Suprapubic skin (tissue), 3 donors: ENCODE data around the gene UNC13D.

Experiments used
- EP300 ChIP-seq: sonication (generic); formaldehyde crosslinking; IDR thresholded peaks from one replicate; pipeline ENCODE4 v1.6.1; 2017; ENCODE audit warnings: antibody characterized with exemption
- POLR2A ChIP-seq, 2 donors: fragments of 450-650 bp; IDR thresholded peaks; one replicate each; pipeline ENCODE4 v1.6.1; 2017; ENCODE audit warnings: antibody characterized with exemption in 2 of 2, mild to moderate bottlenecking in 2 of 2, moderate library complexity in 2 of 2
- TF ChIP-seq, protein P1 (sequence below), 2 donors: fragments of 200-600 bp in 1 of 2; fragments of 450-650 bp in 1 of 2; sonication (generic) in 1 of 2; IDR thresholded peaks; one replicate each; pipeline ENCODE4 v1.5.1; 2016 to 2019; ENCODE audit warnings: antibody characterized with exemption in 2 of 2, mild to moderate bottlenecking in 1 of 2, moderate library complexity in 1 of 2

DNA sequence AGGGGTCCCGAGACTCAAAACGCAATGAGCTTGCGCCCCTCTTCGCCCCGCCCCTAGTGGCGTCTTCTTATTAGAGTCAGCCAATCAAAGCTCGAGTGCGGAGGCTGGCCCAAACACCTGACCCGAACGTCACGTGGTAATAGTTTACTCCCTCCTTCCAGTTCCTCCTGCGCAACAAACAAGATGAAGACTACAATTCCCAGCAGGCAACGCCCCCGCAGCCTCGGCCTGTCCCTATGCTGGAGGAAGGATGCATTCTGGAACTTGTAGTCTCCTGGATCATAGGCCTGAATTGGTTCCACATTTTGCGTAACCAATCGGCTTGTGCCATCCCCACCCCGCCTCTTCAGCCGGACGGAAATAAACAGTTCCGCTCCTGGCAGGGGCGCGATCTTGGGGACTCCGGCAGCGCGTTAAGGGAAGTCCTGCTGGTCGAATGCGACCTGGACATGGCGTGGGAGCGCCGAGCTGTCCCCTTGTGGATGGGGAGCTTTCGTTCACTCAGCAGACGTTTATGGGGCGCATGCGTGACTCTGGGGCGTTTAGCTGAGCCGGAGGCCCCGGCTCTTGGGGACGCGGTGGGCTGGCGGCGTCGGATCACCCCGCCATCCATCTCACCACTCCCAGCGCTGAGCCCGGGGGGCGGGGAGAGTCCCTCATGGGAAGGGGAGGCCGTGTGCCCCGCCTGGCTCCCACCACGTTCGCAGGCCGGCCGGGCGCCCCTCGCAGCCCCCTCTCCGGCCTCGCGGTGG lies 11.3 kb upstream of the UNC13D start, which contains the start of gene WBP2:
- TF ChIP-seq EP300 (no peak), POLR2A (IDR thresholded peaks at IDR 0.05) (peak; percentile 94 to 98)
- TF ChIP-seq, protein P1, sequence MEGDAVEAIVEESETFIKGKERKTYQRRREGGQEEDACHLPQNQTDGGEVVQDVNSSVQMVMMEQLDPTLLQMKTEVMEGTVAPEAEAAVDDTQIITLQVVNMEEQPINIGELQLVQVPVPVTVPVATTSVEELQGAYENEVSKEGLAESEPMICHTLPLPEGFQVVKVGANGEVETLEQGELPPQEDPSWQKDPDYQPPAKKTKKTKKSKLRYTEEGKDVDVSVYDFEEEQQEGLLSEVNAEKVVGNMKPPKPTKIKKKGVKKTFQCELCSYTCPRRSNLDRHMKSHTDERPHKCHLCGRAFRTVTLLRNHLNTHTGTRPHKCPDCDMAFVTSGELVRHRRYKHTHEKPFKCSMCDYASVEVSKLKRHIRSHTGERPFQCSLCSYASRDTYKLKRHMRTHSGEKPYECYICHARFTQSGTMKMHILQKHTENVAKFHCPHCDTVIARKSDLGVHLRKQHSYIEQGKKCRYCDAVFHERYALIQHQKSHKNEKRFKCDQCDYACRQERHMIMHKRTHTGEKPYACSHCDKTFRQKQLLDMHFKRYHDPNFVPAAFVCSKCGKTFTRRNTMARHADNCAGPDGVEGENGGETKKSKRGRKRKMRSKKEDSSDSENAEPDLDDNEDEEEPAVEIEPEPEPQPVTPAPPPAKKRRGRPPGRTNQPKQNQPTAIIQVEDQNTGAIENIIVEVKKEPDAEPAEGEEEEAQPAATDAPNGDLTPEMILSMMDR (IDR thresholded peaks at IDR 0.05): peak; percentile 21 to 30
